Heart right ventricle (tissue), 16 donors: ENCODE measurements around the gene SEMA5A. TPM values are rescaled to one million over a fixed set of nuclear protein-coding genes. Genes with fewer than 3 reads are reported as not detected.

ENCODE experiments used
- ATAC-seq, 8 donors: fragments of 200-7000 bp; cut with Tn5 transposase; one replicate each; pipeline ENCODE4 v1.9.1; 2020; ENCODE audit warnings: mild to moderate bottlenecking in 8 of 8, moderate library complexity in 8 of 8, moderate number of reproducible peaks in 1 of 8
- DNase-seq, 2 donors: peaks; one replicate each; pipeline ENCODE4 v3.0.0-alpha.2; 2020
- H3K27ac ChIP-seq, 10 donors: fragments of 200-600 bp; sonication (generic) in 2 of 10; one replicate each; pipeline versions ENCODE4 v1.5.0 to v1.8.0; 2020 to 2022; ENCODE audit warnings: mild to moderate bottlenecking in 3 of 10
- H3K27me3 ChIP-seq, 7 donors: fragments of 200-600 bp; one replicate each; pipeline ENCODE4 v1.8.0; 2021 to 2022; ENCODE audit warnings: mild to moderate bottlenecking in 2 of 7
- H3K36me3 ChIP-seq, 9 donors: fragments of 200-600 bp; sonication (generic) in 1 of 9; one replicate each; pipeline versions ENCODE4 v1.5.0 to v1.8.0; 2020 to 2022; ENCODE audit warnings: mild to moderate bottlenecking in 2 of 9
- H3K4me1 ChIP-seq, 9 donors: fragments of 200-600 bp; sonication (generic) in 1 of 9; one replicate each; pipeline versions ENCODE4 v1.5.0 to v1.8.0; 2020 to 2022; ENCODE audit warnings: mild to moderate bottlenecking in 4 of 9
- H3K4me3 ChIP-seq, 10 donors: fragments of 200-600 bp; sonication (generic) in 2 of 10; one replicate each; pipeline versions ENCODE4 v1.5.0 to v1.8.0; 2020 to 2022; ENCODE audit warnings: mild to moderate bottlenecking in 7 of 10, moderate library complexity in 2 of 10
- H3K9me3 ChIP-seq, 11 donors: fragments of 200-600 bp in 10 of 11; sonication (generic) in 2 of 11; one replicate each; pipeline versions ENCODE4 v1.5.0 to v1.8.0; 2013 to 2022; ENCODE audit warnings: mild to moderate bottlenecking in 2 of 11, control low read depth in 1 of 11, moderate library complexity in 1 of 11
- WGBS, 2 donors: extraction: QIAGEN DNeasy Blood & Tissue Kit; methylation state at CpG; one replicate each; pipeline ENCODE4 v1.1.7; 2013; ENCODE audit warnings: inconsistent platforms in 1 of 2; 5-methylcytosine and 5-hydroxymethylcytosine counted together
- intact Hi-C, 10 donors: fragments of 100-400 bp; cut with DNase I; formaldehyde crosslinking; loops; one replicate each; pipeline versions ENCODE4 v1.11.1 to v1.14.2; 2022
- polyA plus RNA-seq, 2 donors: library from polyadenylated mRNA; stranded (reverse); fragments of 200-250 nt; gene quantifications; one replicate each; pipeline ENCODE4 v1.2.3, GENCODE V29; 2013
- total RNA-seq, 10 donors: library from RNA; stranded (reverse); fragmentation: NEBNext Ultra II Directional in 3 of 10; extraction: Animal tissue kit (Norgen Biotek cat#: 25700) in 3 of 10; gene quantifications; one replicate each; pipeline versions ENCODE4 v1.2.1 to v1.2.4, GENCODE V29; 2021 to 2023
- TF ChIP-seq, protein P1 (sequence below), 9 donors: fragments of 200-600 bp; sonication (generic) in 2 of 9; IDR thresholded peaks; one replicate each; pipeline versions ENCODE4 v1.5.0 to v1.8.0; 2021 to 2022; ENCODE audit warnings: antibody characterized with exemption in 9 of 9, mild to moderate bottlenecking in 5 of 9, moderate library complexity in 1 of 9
- donor health status: Arrhythmogenic right ventricular cardiomyopathy.
- donor health status: ischemic (EF 13 %, LVEDD 7.1; RV severe dilation, severe dysfunction).
- donor health status: healthy with polysubstance abuse.
- donor health status: DM: no; HTN: yes; CAD: no.
- donor health status: DM: no; HTN: no; CAD: no.
- donor health status: ischemic (EF 25% LVEDD 6.9; RV normal size, moderate dysfunction).
- donor health status: ischemic (EF 25% LVEDD 5.7; RV mildly dilated, moderate dysfunction).
- donor health status: healthy.
- donor health status: DM: yes; HTN: yes; CAD: no.
- donor health status: Ischemic cardiomyopathy.
- donor health status: ischemic (EF 35%, LVEDD 5.7; RV mildly dilated, moderate dysfunction).
- donor health status: nonischemic (EF 11% LVEDD 7.7; RV severe dilation, severe dysfunction).
- donor health status: DM: yes; HTN: yes; CAD: no.
- donor health status: PGD.
- donor health status: ischemic (EF 29% LVEDD 5.4; RV normal size, mild dysfunction).
- donor health status: nonischemic (EF 23%, LVEDD 6.1; RV moderate dilation, normal function).

SEMA5A gene
- total and polyA plus RNA-seq, 12 donors: 1.9 to 71.5 (median 48.0) TPM

DNA sequence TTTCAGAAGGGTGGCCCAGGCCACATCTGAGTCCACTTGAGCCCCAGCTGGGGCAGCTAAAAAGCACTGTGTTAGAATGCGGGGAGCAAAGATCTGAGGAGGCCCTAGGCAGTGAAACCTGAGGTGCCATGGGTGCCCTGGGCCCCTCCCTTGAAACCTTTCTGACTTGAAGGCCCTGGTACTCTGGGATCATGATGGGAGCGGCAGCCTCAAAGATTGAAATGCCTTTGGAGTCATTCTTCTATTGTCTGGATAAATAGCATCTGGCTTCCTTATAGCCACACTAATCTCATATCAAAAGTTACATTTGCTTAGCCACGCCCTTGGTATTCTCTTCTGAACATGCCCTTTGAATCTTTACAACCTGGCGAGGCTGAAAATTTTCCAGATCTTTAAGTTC, 7.7 kb upstream of the SEMA5A start:
- no peaks in the 10 kb centered on the region for H3K4me1 ChIP-seq
- H3K4me3 ChIP-seq: no peak overlapping the region
- peaks cover 0 to 37% (median 14%) of the 10 kb centered on the region in 9 donors for H3K36me3 ChIP-seq
- TF ChIP-seq, protein P1, sequence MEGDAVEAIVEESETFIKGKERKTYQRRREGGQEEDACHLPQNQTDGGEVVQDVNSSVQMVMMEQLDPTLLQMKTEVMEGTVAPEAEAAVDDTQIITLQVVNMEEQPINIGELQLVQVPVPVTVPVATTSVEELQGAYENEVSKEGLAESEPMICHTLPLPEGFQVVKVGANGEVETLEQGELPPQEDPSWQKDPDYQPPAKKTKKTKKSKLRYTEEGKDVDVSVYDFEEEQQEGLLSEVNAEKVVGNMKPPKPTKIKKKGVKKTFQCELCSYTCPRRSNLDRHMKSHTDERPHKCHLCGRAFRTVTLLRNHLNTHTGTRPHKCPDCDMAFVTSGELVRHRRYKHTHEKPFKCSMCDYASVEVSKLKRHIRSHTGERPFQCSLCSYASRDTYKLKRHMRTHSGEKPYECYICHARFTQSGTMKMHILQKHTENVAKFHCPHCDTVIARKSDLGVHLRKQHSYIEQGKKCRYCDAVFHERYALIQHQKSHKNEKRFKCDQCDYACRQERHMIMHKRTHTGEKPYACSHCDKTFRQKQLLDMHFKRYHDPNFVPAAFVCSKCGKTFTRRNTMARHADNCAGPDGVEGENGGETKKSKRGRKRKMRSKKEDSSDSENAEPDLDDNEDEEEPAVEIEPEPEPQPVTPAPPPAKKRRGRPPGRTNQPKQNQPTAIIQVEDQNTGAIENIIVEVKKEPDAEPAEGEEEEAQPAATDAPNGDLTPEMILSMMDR (IDR thresholded peaks at IDR 0.05): no peak
- no peaks in the 10 kb centered on the region for H3K27me3 ChIP-seq
- no peaks in the 10 kb centered on the region for H3K9me3 ChIP-seq
- H3K27ac ChIP-seq: no peak overlapping the region
- ATAC-seq (no peak), DNase-seq (no peak)
- 92% methylated on average over 4 of the region's 4 CpGs for WGBS, 2 donors
- intact Hi-C loops: loop anchor here in 1 of 10 donors (10.0 kb wide), 1 partner anchor 281 kb away; no protein-coding TSS in a partner anchor

DNA sequence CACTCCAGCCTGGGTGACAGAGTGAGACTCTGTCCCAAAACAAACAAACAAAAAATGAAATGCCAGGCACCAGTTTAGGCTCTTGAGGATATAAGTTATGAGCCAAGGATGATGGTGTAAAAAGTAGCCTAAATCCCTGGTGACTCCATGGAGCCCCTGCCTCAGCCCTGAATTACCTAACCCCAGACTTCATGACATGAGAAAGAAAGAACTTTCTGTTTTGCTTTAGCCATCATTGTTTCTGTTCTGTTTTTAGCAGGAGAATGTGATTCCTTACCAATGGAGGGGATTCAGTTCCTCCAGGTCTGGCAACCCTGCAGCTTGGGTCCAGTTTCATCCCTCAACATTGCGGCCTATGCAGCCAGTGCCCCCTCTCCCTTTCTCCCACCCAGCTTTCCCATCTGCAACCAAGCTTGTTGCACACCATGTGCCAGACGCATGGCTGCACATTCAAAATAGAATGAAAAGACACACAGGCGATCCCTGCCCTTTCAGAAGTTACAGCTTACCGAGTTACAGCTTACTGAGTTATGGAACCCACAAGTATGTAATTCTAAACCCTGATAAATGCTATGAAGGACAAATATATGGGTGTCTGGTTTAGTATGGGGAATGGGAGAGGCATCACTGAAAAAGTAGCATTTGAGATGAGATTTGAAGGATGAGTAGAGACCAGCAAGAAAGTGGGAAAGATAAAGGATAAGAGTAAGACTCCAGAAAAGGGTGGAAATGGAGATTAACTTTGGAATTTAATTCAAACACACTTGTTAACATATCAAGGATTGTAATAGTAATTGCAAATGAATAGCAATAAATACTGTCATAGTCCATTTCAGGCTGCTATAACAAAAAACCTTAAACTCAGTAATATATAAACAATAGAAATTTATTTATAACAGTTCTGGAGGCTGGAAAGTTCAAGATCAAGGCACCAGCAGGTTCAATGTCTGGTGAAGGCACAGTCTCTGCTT, 6.0 kb upstream of the SEMA5A start:
- H3K9me3 ChIP-seq: no peaks in the 10 kb centered on the region
- H3K27me3 ChIP-seq: peaks cover 0 to 8% (median 0%) of the 10 kb centered on the region in 7 donors
- no peak for ATAC-seq
- peaks cover 0 to 11% (median 3%) of the 10 kb centered on the region in 9 donors for H3K4me1 ChIP-seq
- H3K27ac ChIP-seq: no peak overlapping the region
- intact Hi-C loops: loop anchor here in 1 of 10 donors (10.0 kb wide), 1 partner anchor 283 kb away; no protein-coding TSS in a partner anchor
- TF ChIP-seq, protein P1 (IDR thresholded peaks at IDR 0.05): no peak
- no peak for DNase-seq
- 91 to 96% methylated on average over 4 of the region's 4 CpGs for whole genome bisulfite sequencing, 2 donors
- H3K36me3 ChIP-seq: peaks cover 0 to 37% (median 14%) of the 10 kb centered on the region in 9 donors
- H3K4me3 ChIP-seq: no peak overlapping the region

DNA sequence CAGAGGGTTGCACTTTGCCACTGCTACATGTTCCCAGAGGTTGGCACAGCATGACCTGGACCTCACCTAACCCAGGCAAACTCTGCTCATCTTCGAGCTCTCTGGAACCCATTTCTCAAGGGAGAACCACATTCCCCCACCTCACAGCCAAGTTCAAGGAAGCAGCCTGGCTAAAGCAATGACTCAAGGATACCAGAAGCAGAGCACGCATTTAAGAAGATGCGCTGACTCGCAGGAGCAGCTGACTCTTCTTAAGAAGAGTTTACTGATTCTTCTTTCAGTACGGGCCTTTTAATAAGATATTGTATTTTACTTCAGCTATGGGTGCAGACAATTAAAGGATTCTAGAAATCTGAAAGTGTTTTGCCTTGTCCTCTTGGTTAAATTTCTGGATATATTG, 4.1 kb upstream of the SEMA5A start:
- Histone ChIP-seq H3K27ac (no peak overlapping the region), H3K27me3 (peaks cover 0 to 26% (median 8%) of the 10 kb centered on the region in 7 donors), H3K4me3 (no peak overlapping the region), H3K36me3 (peaks cover 0 to 37% (median 14%) of the 10 kb centered on the region in 9 donors), H3K4me1 (peaks cover 0 to 19% (median 9%) of the 10 kb centered on the region in 9 donors), H3K9me3 (no peaks in the 10 kb centered on the region)
- intact Hi-C loops: loop anchor here in 5 of 10 donors (5.0 to 10.0 kb wide), 5 partner anchors 115 to 285 kb away; no protein-coding TSS in a partner anchor
- no peak for ATAC-seq
- no peak for DNase-seq
- TF ChIP-seq, protein P1 (IDR thresholded peaks at IDR 0.05): no peak
- 86 to 91% methylated on average over 5 of the region's 5 CpGs for WGBS, 2 donors

DNA sequence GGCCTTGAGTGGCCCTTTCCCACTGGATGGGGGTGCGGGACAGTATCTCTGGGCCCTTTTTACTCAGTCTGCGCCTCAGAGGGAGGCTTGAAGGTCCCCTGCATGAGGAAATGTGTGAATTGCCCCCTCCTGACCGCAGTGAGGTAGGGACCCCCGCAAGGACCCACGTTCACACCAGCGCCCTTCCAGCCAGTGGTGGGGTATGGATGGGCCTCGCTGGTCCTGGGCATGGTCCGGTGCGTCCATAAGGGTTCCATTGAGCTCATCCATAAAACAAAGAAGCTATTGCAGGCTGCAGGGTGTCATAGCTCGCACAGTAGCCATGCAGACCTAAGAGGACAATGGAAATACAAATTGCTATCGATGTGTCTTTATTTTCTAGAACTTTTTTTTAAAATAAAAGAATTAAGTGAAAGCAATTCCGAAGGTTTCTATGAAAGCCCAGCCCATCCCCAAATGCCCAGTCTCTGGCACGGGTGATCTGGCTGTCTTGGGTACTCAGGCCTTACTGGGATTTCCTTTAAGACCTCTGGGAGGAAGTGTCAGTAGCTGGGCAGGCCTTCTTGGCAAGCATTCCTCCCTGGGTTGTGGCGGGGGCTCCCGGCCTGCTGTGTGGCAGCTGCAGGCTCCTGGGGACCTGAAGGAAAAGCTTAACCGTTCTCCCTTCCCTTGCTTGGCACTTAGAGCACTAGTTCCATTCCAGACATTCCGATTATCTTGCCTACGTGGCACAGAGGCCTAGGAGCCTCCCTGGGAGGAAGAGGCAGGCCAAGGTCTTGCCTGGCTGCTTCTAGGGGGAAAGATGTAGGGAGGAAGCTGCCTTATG, 1.5 kb upstream of the SEMA5A start:
- TF ChIP-seq, protein P1 (IDR thresholded peaks at IDR 0.05): no peak
- intact Hi-C loops: loop anchor here in 5 of 10 donors (5.0 to 10.0 kb wide), 4 partner anchors 113 to 263 kb away; no protein-coding TSS in a partner anchor

More for the DNA sequence above, 1.5 kb upstream of the SEMA5A start:
- H3K27ac ChIP-seq: peak overlapping the region in 9 of 10 donors; percentile 78 to 96 (median 87)
- peak overlapping the region; percentile 45 to 90 (median 75) for H3K4me3 ChIP-seq
- no peaks in the 10 kb centered on the region for H3K9me3 ChIP-seq
- peaks cover 0 to 46% (median 12%) of the 10 kb centered on the region in 7 donors for H3K27me3 ChIP-seq
- DNase-seq: peak; percentile 18 to 30
- H3K36me3 ChIP-seq: peaks cover 0 to 37% (median 14%) of the 10 kb centered on the region in 9 donors
- 21 to 22% methylated on average over 18 of the region's 18 CpGs for WGBS, 2 donors
- peak in 4 of 8 donors; percentile 4 to 33 (median 22) for ATAC-seq
- H3K4me1 ChIP-seq: peaks cover 0 to 35% (median 12%) of the 10 kb centered on the region in 9 donors
